Spleen (tissue), 11 donors: ENCODE data around the gene FAM120B. TPM values are rescaled to one million over a fixed set of nuclear protein-coding genes. Genes with fewer than 3 reads are reported as not detected.
A peak's percentile ranks its signal among the peaks of the same experiment; 100 is the strongest.

Experiments used
- DNase-seq: peaks from one replicate; pipeline ENCODE4 v3.0.0-alpha.2; 2020
- H3K27ac ChIP-seq, 8 donors: fragments of 200-600 bp; sonication (generic) in 7 of 8; 1 replicate in 4 of 8; 2 replicates in 4 of 8; pipeline versions ENCODE4 v1.5.0 to v1.8.0; 2016 to 2021; ENCODE audit warnings: inconsistent platforms in 4 of 8, mild to moderate bottlenecking in 4 of 8, moderate library complexity in 1 of 8
- H3K27me3 ChIP-seq, 7 donors: fragments of 200-600 bp; sonication (generic) in 6 of 7; replicated peaks in 1 of 7; 1 replicate in 4 of 7; 2 replicates in 3 of 7; pipeline versions ENCODE4 v1.5.0 to v1.8.0; 2016 to 2021; ENCODE audit warnings: inconsistent platforms in 3 of 7, mild to moderate bottlenecking in 1 of 7
- H3K36me3 ChIP-seq, 6 donors: fragments of 200-600 bp; sonication (generic) in 5 of 6; 1 replicate in 4 of 6; 2 replicates in 2 of 6; pipeline versions ENCODE4 v1.5.0 to v1.8.0; 2016 to 2021; ENCODE audit warnings: inconsistent platforms in 2 of 6
- H3K4me1 ChIP-seq, 6 donors: fragments of 200-600 bp; sonication (generic) in 5 of 6; 1 replicate in 3 of 6; 2 replicates in 3 of 6; pipeline versions ENCODE4 v1.5.0 to v1.8.0; 2016 to 2021; ENCODE audit warnings: inconsistent platforms in 3 of 6
- H3K4me3 ChIP-seq, 8 donors: fragments of 200-600 bp; sonication (generic) in 7 of 8; 1 replicate in 4 of 8; 2 replicates in 4 of 8; pipeline versions ENCODE4 v1.5.0 to v1.8.0; 2016 to 2021; ENCODE audit warnings: inconsistent platforms in 4 of 8, mild to moderate bottlenecking in 4 of 8, moderate library complexity in 2 of 8
- H3K9me3 ChIP-seq, 8 donors: fragments of 200-600 bp; sonication (generic) in 7 of 8; 1 replicate in 4 of 8; 2 replicates in 4 of 8; pipeline versions ENCODE4 v1.5.0 to v1.8.0; 2016 to 2021; ENCODE audit warnings: inconsistent platforms in 4 of 8
- POLR2A ChIP-seq, 3 donors: fragments of 450-650 bp; IDR thresholded peaks; one replicate each; pipeline ENCODE4 v1.5.1; 2017; ENCODE audit warnings: antibody characterized with exemption in 3 of 3, mild to moderate bottlenecking in 1 of 3
- POLR2AphosphoS5 ChIP-seq, 3 donors: sonication (generic); formaldehyde crosslinking; IDR thresholded peaks; one replicate each; pipeline ENCODE4 v1.5.1; 2017; ENCODE audit warnings: antibody characterized with exemption in 3 of 3
- WGBS, 5 donors: extraction: QIAGEN DNeasy Blood & Tissue Kit in 3 of 5; methylation state at CpG; one replicate each; pipeline versions ENCODE4 v1.1.5 to v1.1.7; 2013 to 2018; 5-methylcytosine and 5-hydroxymethylcytosine counted together
- intact Hi-C: fragments of 100-400 bp; cut with DNase I; formaldehyde crosslinking; loops from one replicate; pipeline ENCODE4 v1.15.0; 2023; ENCODE audit warnings: low total_unique reads
- polyA plus RNA-seq, 3 donors: library from polyadenylated mRNA; stranded (reverse); fragments of 200-250 nt; gene quantifications; one replicate each; pipeline ENCODE4 v1.2.1, GENCODE V29; 2013
- total RNA-seq, 7 donors: library from RNA; depleted of rRNA in 3 of 7; stranded (reverse); fragments of >200 nt in 3 of 7; fragmentation: NEBNext Ultra II Directional in 4 of 7; extraction: Animal tissue kit (Norgen Biotek cat#: 25700) in 4 of 7; gene quantifications; one replicate each; pipeline versions ENCODE4 v1.1.0 to v1.2.1, GENCODE V29; 2016 to 2021
- TF ChIP-seq, protein P1 (sequence below), 11 experiments: fragments of 200-600 bp in 7 of 11; fragments of 450-650 bp in 4 of 11; sonication (generic) in 4 of 11; IDR thresholded peaks in 8 of 11; conservative IDR thresholded peaks in 3 of 11; 1 replicate in 7 of 11; 2 replicates in 4 of 11; pipeline versions ENCODE4 v1.4.0 to v1.8.0; 2016 to 2021; ENCODE audit warnings: antibody characterized with exemption in 11 of 11, inconsistent platforms in 4 of 11, mild to moderate bottlenecking in 1 of 11
- donor health status: healthy with polysubstance abuse.
- donor health status: DM: no; HTN: no; CAD: no; lungs with moderate emphysema.
- donor health status: DM: no; HTN: no; CAD: no.
- donor health status: Bipolar disorder and iron deficiency.
- donor health status: healthy.
- donor health status: DM: no; HTN: no; CAD: no.
- donor health status: DM: yes; HTN: yes; CAD: no.

FAM120B gene
- total and polyA plus RNA-seq, 10 donors: 7.6 to 41.2 (median 26.8) TPM

DNA sequence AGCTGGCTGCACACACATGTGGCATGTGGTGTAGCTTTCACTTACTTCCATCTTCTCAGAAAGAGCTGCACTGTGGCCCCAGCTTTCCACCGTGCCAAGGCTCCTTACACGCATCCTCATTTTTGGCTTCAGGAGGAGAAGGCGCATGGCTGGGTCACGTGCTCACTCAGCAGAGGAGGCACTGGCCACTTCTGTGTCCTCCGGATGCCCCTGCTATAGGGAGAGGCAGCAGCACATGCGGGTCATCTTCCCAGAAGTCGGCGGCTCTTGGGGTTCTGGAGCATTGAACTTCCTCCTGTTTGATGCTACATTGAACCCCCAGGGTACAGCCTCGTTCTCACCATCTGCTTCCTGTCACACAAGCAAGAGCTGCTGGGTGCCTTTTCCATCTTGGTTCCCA lies 111.3 kb downstream of the FAM120B start:
- Histone ChIP-seq H3K36me3 (no peaks in the 10 kb centered on the region), H3K4me3 (no peak overlapping the region), H3K27ac (no peak overlapping the region), H3K27me3 (peaks cover 0 to 41% (median 2%) of the 10 kb centered on the region in 7 donors), H3K4me1 (no peaks in the 10 kb centered on the region), H3K9me3 (peaks cover 0 to 19% (median 1%) of the 10 kb centered on the region in 8 donors)
- WGBS, 5 donors: 76 to 89% (median 79%) methylated on average over 8 to 9 of the region's 9 CpGs
- intact Hi-C loops: no loop called here
- TF ChIP-seq, protein P1, sequence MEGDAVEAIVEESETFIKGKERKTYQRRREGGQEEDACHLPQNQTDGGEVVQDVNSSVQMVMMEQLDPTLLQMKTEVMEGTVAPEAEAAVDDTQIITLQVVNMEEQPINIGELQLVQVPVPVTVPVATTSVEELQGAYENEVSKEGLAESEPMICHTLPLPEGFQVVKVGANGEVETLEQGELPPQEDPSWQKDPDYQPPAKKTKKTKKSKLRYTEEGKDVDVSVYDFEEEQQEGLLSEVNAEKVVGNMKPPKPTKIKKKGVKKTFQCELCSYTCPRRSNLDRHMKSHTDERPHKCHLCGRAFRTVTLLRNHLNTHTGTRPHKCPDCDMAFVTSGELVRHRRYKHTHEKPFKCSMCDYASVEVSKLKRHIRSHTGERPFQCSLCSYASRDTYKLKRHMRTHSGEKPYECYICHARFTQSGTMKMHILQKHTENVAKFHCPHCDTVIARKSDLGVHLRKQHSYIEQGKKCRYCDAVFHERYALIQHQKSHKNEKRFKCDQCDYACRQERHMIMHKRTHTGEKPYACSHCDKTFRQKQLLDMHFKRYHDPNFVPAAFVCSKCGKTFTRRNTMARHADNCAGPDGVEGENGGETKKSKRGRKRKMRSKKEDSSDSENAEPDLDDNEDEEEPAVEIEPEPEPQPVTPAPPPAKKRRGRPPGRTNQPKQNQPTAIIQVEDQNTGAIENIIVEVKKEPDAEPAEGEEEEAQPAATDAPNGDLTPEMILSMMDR (IDR thresholded peaks at IDR 0.05 in 8 of 11, conservative IDR thresholded peaks at IDR 0.05 in 3 of 11): no peak
- TF ChIP-seq POLR2AphosphoS5 (IDR thresholded peaks at IDR 0.05) (no peak), POLR2A (IDR thresholded peaks at IDR 0.05) (no peak)
- DNase-seq: peak; percentile 31

DNA sequence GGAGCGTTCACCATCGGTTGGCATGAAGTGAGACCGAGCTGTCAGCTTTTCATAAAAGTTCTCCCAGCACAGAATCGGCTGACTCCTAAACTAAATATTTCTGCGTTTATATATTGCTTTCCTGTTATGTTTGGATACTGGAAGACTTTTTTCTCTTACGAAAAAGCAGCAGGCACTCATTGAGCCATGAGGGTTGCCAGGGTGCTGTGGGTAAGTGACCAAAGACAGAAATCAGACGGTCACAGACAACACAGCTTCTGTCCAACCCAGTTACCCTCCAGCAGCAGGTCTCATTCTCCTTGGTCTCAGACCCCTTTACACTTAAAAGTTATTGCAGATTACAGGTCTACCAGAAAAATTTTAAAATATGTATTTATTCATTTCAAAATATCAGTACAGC lies 113.7 kb downstream of the FAM120B start:
- no peak overlapping the region for H3K27ac ChIP-seq
- no peaks in the 10 kb centered on the region for H3K4me1 ChIP-seq
- peaks cover 0 to 62% (median 5%) of the 10 kb centered on the region in 7 donors for H3K27me3 ChIP-seq
- TF ChIP-seq POLR2AphosphoS5 (IDR thresholded peaks at IDR 0.05) (no peak), POLR2A (IDR thresholded peaks at IDR 0.05) (no peak)
- TF ChIP-seq, protein P1 (IDR thresholded peaks at IDR 0.05 in 8 of 11, conservative IDR thresholded peaks at IDR 0.05 in 3 of 11): no peak
- H3K4me3 ChIP-seq: no peak overlapping the region
- intact Hi-C loops: no loop called here
- 71 to 80% (median 76%) methylated on average over 7 of the region's 7 CpGs for WGBS, 5 donors
- no peak for DNase-seq
- H3K36me3 ChIP-seq: no peaks in the 10 kb centered on the region
- no peaks in the 10 kb centered on the region for H3K9me3 ChIP-seq

DNA sequence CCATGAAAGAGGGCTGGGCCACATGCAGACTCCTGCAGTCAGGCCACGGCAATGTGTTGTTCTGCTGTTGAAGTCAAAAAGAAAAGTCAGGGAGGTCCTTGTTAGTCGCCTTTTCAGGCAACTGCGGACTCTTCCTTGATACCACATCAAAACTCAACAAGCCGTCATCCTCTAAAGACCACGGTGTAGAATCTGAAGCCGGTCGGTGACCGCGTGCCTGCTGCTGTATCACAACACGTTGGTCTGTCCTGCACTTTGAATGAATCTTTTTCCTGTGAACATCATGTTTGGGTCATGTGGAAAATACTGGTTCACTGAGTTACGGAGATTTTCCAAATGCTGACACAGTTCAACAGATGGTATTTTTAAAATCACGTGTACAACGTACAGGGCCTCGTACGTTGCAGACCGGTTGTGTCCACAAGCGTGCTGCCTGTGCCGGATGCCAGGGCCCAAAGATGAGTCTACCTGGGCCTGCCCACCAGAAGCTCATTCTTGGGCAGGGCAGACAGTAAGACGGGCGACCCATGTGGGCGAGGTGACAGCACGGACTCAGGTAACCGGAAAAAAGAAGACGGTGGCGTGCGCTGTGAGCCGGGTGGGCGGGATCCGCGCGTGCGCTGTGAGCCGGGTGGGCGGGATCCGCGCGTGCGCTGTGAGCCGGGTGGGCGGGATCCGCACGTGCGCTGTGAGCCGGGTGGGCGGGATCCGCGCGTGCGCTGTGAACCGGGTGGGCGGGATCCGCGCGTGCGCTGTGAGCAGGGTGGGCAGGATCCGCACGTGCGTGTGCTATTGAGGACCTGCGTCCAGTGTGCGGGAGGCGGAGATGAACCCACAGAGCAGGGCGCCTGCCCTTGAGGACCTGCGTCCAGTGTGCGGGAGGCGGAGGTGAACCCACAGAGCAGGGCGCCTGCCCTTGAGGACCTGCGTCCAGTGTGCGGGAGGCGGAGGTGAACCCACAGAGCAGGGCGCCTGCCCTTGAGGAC lies 114.5 kb downstream of the FAM120B start:
- TF ChIP-seq POLR2AphosphoS5 (IDR thresholded peaks at IDR 0.05): no peak
- TF ChIP-seq, protein P1 (IDR thresholded peaks at IDR 0.05 in 8 of 11, conservative IDR thresholded peaks at IDR 0.05 in 3 of 11): no peak
- TF ChIP-seq POLR2A (IDR thresholded peaks at IDR 0.05): no peak

DNA sequence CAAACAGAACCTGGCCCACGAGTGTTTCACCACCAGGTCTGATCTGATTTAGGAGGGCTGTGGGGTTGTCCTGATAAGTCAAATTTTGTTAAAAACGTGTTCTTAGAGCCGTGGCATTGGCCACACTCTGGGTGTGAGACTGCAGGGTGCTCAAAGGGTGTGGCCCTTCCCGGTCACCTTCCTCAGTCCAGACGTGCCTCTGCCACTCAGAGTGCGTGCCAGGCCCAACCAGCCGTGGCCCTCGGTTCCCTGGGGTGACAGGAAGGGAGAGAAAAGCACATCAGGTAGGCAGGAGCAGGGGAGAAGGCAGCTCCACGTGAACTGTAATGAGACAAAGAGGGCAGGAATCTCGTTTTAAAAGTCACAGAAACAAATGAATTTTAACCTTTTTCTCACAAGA lies 115.4 kb downstream of the FAM120B start:
- intact Hi-C loops: no loop called here
- WGBS, 5 donors: 70 to 80% (median 77%) methylated on average over 10 of the region's 10 CpGs
- Histone ChIP-seq H3K4me1 (no peaks in the 10 kb centered on the region), H3K27me3 (peaks cover 0 to 60% (median 5%) of the 10 kb centered on the region in 7 donors), H3K36me3 (no peaks in the 10 kb centered on the region), H3K9me3 (no peaks in the 10 kb centered on the region), H3K27ac (no peak overlapping the region), H3K4me3 (no peak overlapping the region)
- no peak for TF ChIP-seq POLR2AphosphoS5 (IDR thresholded peaks at IDR 0.05)
- no peak for DNase-seq

More for the DNA sequence above, 114.5 kb downstream of the FAM120B start:
- 80 to 94% (median 87%) methylated on average over 48 to 70 of the region's 70 CpGs for WGBS, 5 donors
- H3K4me3 ChIP-seq: no peak overlapping the region
- peaks cover 0 to 62% (median 5%) of the 10 kb centered on the region in 7 donors for H3K27me3 ChIP-seq
- intact Hi-C loops: no loop called here
- no peaks in the 10 kb centered on the region for H3K9me3 ChIP-seq
- H3K27ac ChIP-seq: no peak overlapping the region
- no peaks in the 10 kb centered on the region for H3K36me3 ChIP-seq
- peak; percentile 46 for DNase-seq
- H3K4me1 ChIP-seq: no peaks in the 10 kb centered on the region
